CD4-positive, CD25-positive, alpha-beta regulatory T cell (primary cell): Measurements from ENCODE around the gene PRPSAP1. TPM values are rescaled to one million over a fixed set of nuclear protein-coding genes. Genes with fewer than 3 reads are reported as not detected.

Source experiments
- ATAC-seq, 2 donors: fragments of 150-1000 bp; cut with Tn5 transposase; one replicate each; pipeline ENCODE4 v1.10.0; 2021; ENCODE audit warnings: low read depth in 2 of 2, moderate number of reproducible peaks in 2 of 2, moderate library complexity in 1 of 2
- DNase-seq, 3 donors: peaks; one replicate each; pipeline versions ENCODE4 v3.0.0 to v3.0.0-alpha.2; 2012 to 2022; ENCODE audit warnings: mixed read lengths in 1 of 3
- H3K27ac ChIP-seq: one replicate; pipeline ENCODE4 v1.7.0; 2013; ENCODE audit warnings: mild to moderate bottlenecking, low read length; ENCODE audit not compliant: insufficient read depth, poor library complexity, severe bottlenecking
- H3K27me3 ChIP-seq: one replicate; pipeline ENCODE4 v1.7.0; 2013; ENCODE audit warnings: low read length; ENCODE audit not compliant: control insufficient read depth, insufficient read depth
- H3K36me3 ChIP-seq: one replicate; pipeline ENCODE4 v1.7.0; 2013; ENCODE audit warnings: mild to moderate bottlenecking, low read length, moderate library complexity; ENCODE audit not compliant: control insufficient read depth, insufficient read depth
- H3K4me1 ChIP-seq: 2 replicates; pipeline ENCODE4 v1.7.0; 2013; ENCODE audit warnings: mild to moderate bottlenecking, low read length; ENCODE audit not compliant: insufficient read depth, control insufficient read depth, poor library complexity, severe bottlenecking
- H3K4me3 ChIP-seq: one replicate; pipeline ENCODE4 v1.7.0; 2013; ENCODE audit warnings: low read depth, mild to moderate bottlenecking, low read length, moderate library complexity
- H3K9me3 ChIP-seq, 2 experiments: 1 replicate in 1 of 2; 2 replicates in 1 of 2; pipeline ENCODE4 v1.7.0; 2013; ENCODE audit warnings: low read length in 2 of 2, mild to moderate bottlenecking in 1 of 2, moderate library complexity in 1 of 2; ENCODE audit not compliant: control insufficient read depth in 2 of 2
- H3K27ac Mint-ChIP-seq, 3 donors: one replicate each; pipeline ENCODE4 v1.8.0; 2020 to 2022; ENCODE audit warnings: mild to moderate bottlenecking in 3 of 3, mixed read lengths in 3 of 3, moderate library complexity in 2 of 3
- H3K27me3 Mint-ChIP-seq: one replicate; pipeline ENCODE4 v1.8.0; 2022; ENCODE audit warnings: mild to moderate bottlenecking, mixed read lengths
- H3K36me3 Mint-ChIP-seq: one replicate; pipeline ENCODE4 v1.8.0; 2020; ENCODE audit warnings: mixed read lengths
- H3K4me1 Mint-ChIP-seq, 4 donors: one replicate each; pipeline ENCODE4 v1.8.0; 2020 to 2022; ENCODE audit warnings: mixed read lengths in 4 of 4, mild to moderate bottlenecking in 1 of 4
- H3K4me3 Mint-ChIP-seq, 4 donors: one replicate each; pipeline ENCODE4 v1.8.0; 2020 to 2022; ENCODE audit warnings: mild to moderate bottlenecking in 4 of 4, mixed read lengths in 4 of 4, moderate library complexity in 3 of 4
- H3K9me3 Mint-ChIP-seq, 7 donors: one replicate each; pipeline ENCODE4 v1.8.0; 2020 to 2022; ENCODE audit warnings: mixed read lengths in 7 of 7, mild to moderate bottlenecking in 3 of 7, moderate library complexity in 2 of 7
- polyA plus RNA-seq, 4 donors: library from polyadenylated mRNA; unstranded; fragments of 300-500 nt; fragmentation: Illumina TruSeq; gene quantifications; one replicate each; pipeline ENCODE4 v1.2.3, GENCODE V29; 2021
- total RNA-seq: library from RNA; stranded (reverse); gene quantifications from one replicate; pipeline ENCODE4 v1.2.3, GENCODE V29; 2022

The PRPSAP1 gene
- total and polyA plus RNA-seq, 5 donors from 2014 or later = 37.1 to 56.1 (median 53.1) TPM

GRCh38 chr17:76267051-76267576 is 86.6 kb downstream of the PRPSAP1 start:
- H3K4me3 ChIP-seq = peak overlapping the region; percentile 95
- peaks cover 11% of the 10 kb centered on the region for H3K36me3 ChIP-seq
- DNase-seq (peak in 1 of 3 donors; percentile 41), ATAC-seq (no peak)
- H3K4me1 Mint-ChIP-seq = peaks cover 11 to 73% (median 43%) of the 10 kb centered on the region in 4 donors
- H3K36me3 Mint-ChIP-seq = peaks cover 9% of the 10 kb centered on the region
- H3K27ac ChIP-seq = peak overlapping the region; percentile 91
- peaks cover 70% of the 10 kb centered on the region for H3K4me1 ChIP-seq
- H3K9me3 ChIP-seq = no peaks in the 10 kb centered on the region
- no peaks in the 10 kb centered on the region for H3K27me3 ChIP-seq
- peaks cover 0 to 3% (median 0%) of the 10 kb centered on the region in 7 donors for H3K9me3 Mint-ChIP-seq
- H3K27me3 Mint-ChIP-seq = peaks cover 5% of the 10 kb centered on the region
- peak overlapping the region; percentile 91 to 96 (median 95) for H3K27ac Mint-ChIP-seq
- H3K4me3 Mint-ChIP-seq = peak overlapping the region; percentile 91 to 97 (median 94)

GRCh38 chr17:76266244-76266938 is 87.3 kb downstream of the PRPSAP1 start:
- Mint-ChIP-seq H3K9me3 (peaks cover 0 to 3% (median 0%) of the 10 kb centered on the region in 7 donors), H3K4me3 (peak overlapping the region; percentile 91 to 96 (median 94)), H3K36me3 (peaks cover 9% of the 10 kb centered on the region), H3K27ac (peak overlapping the region; percentile 91 to 96 (median 94)), H3K27me3 (peaks cover 5% of the 10 kb centered on the region), H3K4me1 (peaks cover 11 to 76% (median 47%) of the 10 kb centered on the region in 4 donors)
- H3K27me3 ChIP-seq = no peaks in the 10 kb centered on the region
- ATAC-seq = no peak
- peaks cover 11% of the 10 kb centered on the region for H3K36me3 ChIP-seq
- no peaks in the 10 kb centered on the region for H3K9me3 ChIP-seq
- H3K4me1 ChIP-seq = peaks cover 63% of the 10 kb centered on the region
- peak overlapping the region; percentile 91 for H3K27ac ChIP-seq
- peak in 1 of 3 donors; percentile 59 for DNase-seq
- H3K4me3 ChIP-seq = peak overlapping the region; percentile 95

DNA sequence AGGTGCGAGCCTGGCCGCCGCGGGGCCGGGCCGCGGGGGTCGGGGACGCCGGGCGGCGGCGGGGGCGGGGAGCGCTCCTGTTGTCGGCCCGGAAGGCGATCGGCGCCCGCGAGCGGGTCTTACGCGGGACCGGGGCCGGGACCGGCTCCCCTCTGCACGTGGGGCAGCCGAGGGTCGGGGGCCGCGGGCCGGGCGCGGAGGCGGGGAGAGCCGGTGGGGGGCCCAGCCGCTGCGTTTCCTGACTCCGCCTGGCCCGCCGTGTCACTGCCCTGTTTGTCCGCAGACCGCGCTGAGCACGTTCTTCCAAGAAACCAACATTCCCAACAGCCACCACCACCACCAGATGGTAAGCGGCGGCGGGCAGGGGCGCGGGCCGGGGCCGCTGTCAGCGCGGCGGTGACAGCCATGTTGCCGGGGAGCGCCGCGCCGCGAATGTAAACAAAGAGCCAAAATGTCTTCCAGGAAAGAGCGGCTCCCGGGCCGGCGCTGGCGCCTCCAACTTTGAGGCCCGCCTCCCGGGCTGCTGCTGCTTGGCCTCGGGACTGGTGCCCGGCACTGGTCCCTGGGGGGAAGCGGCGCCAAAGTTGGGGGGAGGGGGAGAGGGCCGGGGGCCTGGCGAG is 88.0 kb downstream of the PRPSAP1 start:
- H3K36me3 ChIP-seq = peaks cover 11% of the 10 kb centered on the region
- ATAC-seq = no peak

DNA sequence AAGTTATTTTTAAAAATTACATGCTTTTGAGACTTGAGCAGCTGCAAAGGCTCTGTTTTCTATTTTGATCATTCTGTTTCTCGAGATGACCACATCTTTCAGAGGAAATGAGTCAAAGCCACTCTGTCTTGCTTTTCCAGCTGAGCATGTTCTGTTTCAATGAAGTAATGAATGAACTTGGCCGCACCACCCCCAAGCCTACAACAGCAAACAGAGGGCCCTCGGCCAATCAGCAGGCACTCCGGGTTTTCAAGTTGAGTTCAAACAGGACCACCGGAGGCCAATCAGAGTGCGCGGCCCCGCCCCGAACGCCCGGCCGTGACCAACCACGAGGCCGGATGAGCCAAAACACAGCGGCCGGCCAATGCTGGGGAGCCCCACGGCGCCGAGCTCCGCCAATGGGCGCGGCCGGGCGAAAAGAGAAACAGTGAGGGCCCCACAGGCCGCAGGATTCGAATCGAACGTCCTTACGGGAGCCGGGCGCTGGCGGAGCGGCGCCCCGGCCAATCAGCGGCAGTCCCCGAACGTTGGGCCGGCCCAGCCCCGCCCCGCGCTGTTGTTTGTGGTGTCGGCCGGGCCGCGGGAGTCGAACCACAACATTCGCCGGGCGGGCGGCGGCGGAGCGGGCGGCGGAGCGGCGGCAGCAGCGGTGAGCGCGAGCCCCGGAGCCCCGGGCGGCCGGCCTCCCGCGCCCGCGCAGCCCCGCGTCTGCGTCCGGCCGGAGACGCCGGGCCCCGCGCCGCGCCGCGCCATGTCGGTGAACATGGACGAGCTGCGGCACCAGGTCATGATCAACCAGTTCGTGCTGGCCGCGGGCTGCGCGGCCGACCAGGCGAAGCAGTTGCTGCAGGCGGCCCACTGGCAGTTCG is 88.7 kb downstream of the PRPSAP1 start, which contains the start of gene UBALD2:
Gene UBALD2 (plus strand): TSS at position 594 of the 869 bp plus-strand sequence. CDS start 158 bp downstream, at position 752.
- Histone ChIP-seq H3K27me3 (no peaks in the 10 kb centered on the region), H3K4me3 (peak within 1 kb of the TSS; percentile 95), H3K9me3 (no peaks in the 10 kb centered on the region), H3K4me1 (peaks cover 50% of the 10 kb centered on the region), H3K36me3 (peaks cover 9% of the 10 kb centered on the region), H3K27ac (peak within 1 kb of the TSS; percentile 91)
- Mint-ChIP-seq H3K4me1 (peaks cover 11 to 69% (median 43%) of the 10 kb centered on the region in 4 donors), H3K36me3 (peaks cover 6% of the 10 kb centered on the region), H3K27ac (peak within 1 kb of the TSS; percentile 94 to 98 (median 96)), H3K9me3 (peaks cover 0 to 3% (median 0%) of the 10 kb centered on the region in 7 donors), H3K4me3 (peak within 1 kb of the TSS; percentile 91 to 96 (median 94)), H3K27me3 (no peaks in the 10 kb centered on the region)
- ATAC-seq = peak; percentile 83 to 85
- peak; percentile 95 to 100 (median 99) for DNase-seq

More for the DNA sequence above, 88.0 kb downstream of the PRPSAP1 start:
- Histone ChIP-seq H3K27ac (peak overlapping the region; percentile 91), H3K4me1 (peaks cover 56% of the 10 kb centered on the region), H3K4me3 (no peak overlapping the region), H3K27me3 (no peaks in the 10 kb centered on the region), H3K9me3 (no peaks in the 10 kb centered on the region)
- peak; percentile 47 to 69 (median 67) for DNase-seq
- Mint-ChIP-seq H3K36me3 (peaks cover 7% of the 10 kb centered on the region), H3K9me3 (peaks cover 0 to 3% (median 0%) of the 10 kb centered on the region in 7 donors), H3K4me3 (peak overlapping the region; percentile 91 to 96 (median 94)), H3K4me1 (peaks cover 11 to 72% (median 44%) of the 10 kb centered on the region in 4 donors), H3K27me3 (peaks cover 2% of the 10 kb centered on the region), H3K27ac (peak overlapping the region; percentile 94 to 97 (median 96))

DNA sequence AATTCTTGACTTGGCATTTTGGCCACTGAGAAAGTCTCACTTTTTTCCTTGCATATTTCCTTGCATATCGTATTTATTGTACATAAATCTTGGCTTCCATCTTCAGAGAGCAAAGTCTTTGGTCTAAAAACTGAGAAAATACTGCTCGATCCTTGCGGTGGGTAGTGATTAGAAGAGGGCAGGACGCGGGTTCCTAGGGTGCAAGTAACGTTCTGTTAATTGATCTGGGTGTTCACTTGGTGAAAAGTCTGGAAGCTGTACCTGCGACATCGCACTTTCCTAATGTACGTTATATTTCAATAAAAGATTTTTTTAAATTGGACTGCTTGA is 89.3 kb downstream of the PRPSAP1 start:
- H3K4me1 Mint-ChIP-seq = peaks cover 11 to 63% (median 41%) of the 10 kb centered on the region in 4 donors
- H3K27ac Mint-ChIP-seq = peak overlapping the region; percentile 94 to 98 (median 95)
- Histone ChIP-seq H3K27ac (peak overlapping the region; percentile 91), H3K4me1 (peaks cover 44% of the 10 kb centered on the region), H3K36me3 (peaks cover 5% of the 10 kb centered on the region), H3K27me3 (no peaks in the 10 kb centered on the region), H3K4me3 (peak overlapping the region; percentile 63), H3K9me3 (no peaks in the 10 kb centered on the region)
- peaks cover 0 to 3% (median 0%) of the 10 kb centered on the region in 7 donors for H3K9me3 Mint-ChIP-seq
- DNase-seq (no peak), ATAC-seq (no peak)
- H3K36me3 Mint-ChIP-seq = peaks cover 6% of the 10 kb centered on the region
- H3K4me3 Mint-ChIP-seq = peak overlapping the region; percentile 82 to 94 (median 90)
- no peaks in the 10 kb centered on the region for H3K27me3 Mint-ChIP-seq

DNA sequence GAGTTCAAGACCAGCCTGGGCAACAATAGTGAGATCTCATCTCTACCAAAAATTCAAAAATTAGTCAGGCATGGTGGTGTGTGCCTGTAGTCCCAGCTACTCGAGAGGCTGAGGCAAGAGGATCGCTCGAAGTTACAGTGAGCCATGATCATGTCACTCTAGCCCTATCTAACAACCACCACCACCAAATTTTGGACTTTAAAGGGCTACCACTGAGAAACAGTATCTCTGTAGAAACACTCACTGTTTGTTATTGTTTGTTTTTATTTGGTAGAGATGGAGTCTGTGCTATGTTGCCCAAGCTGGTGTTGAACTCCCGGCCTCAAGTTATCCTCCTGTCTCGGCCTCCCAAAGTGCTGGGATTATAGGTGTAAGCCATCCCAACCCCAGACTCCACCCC is 89.8 kb downstream of the PRPSAP1 start:
- Histone ChIP-seq H3K4me1 (peaks cover 39% of the 10 kb centered on the region), H3K27me3 (no peaks in the 10 kb centered on the region), H3K36me3 (peaks cover under 1% of the 10 kb centered on the region), H3K9me3 (no peaks in the 10 kb centered on the region), H3K27ac (peak overlapping the region; percentile 91), H3K4me3 (peak overlapping the region; percentile 63)
- Mint-ChIP-seq H3K9me3 (peaks cover 0 to 3% (median 0%) of the 10 kb centered on the region in 7 donors), H3K4me1 (peaks cover 11 to 58% (median 38%) of the 10 kb centered on the region in 4 donors), H3K4me3 (peak overlapping the region in 3 of 4 donors; percentile 13 to 93 (median 78)), H3K27ac (peak overlapping the region; percentile 94 to 98 (median 95)), H3K36me3 (peaks cover 6% of the 10 kb centered on the region), H3K27me3 (no peaks in the 10 kb centered on the region)
- DNase-seq = no peak
- ATAC-seq = no peak
